Transverse colon (tissue), 3 donors: Measurements from ENCODE around the gene ACBD3.

ENCODE experiments used
- POLR2A ChIP-seq: fragments of 450-650 bp; IDR thresholded peaks from one replicate; pipeline ENCODE4 v1.6.1; 2016; ENCODE audit warnings: antibody characterized with exemption, mild to moderate bottlenecking, moderate library complexity
- TF ChIP-seq, protein P1 (sequence below), 5 experiments: fragments of 200-600 bp in 3 of 5; fragments of 450-650 bp in 2 of 5; sonication (generic) in 3 of 5; IDR thresholded peaks; 1 replicate in 2 of 5; 2 replicates in 3 of 5; pipeline ENCODE4 v1.5.1; 2016 to 2017; ENCODE audit warnings: antibody characterized with exemption in 5 of 5, inconsistent platforms in 3 of 5, mild to moderate bottlenecking in 2 of 5, moderate library complexity in 1 of 5

DNA sequence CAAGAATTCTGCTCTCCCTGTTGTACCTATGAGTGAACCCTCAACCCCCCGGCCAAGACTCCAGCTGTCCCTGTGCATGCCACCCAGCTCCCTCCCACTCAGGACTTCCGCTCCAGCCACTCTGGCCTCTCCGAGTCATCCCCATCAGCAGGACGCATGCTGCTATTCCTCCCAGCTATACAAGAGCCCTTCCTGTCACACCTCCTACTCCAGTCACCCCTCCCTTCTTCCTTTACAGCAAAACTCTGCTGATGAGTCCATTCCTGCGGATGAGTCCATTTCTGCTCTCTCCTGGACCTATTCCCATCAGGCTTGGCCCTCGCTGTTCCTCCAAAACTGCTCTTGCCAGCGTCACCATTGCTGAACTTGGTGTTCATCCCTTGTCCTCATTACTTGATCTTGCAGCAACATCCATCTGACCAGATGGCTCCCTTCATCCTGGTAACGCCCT, 81.8 kb downstream of the ACBD3 start:
- TF ChIP-seq, protein P1, sequence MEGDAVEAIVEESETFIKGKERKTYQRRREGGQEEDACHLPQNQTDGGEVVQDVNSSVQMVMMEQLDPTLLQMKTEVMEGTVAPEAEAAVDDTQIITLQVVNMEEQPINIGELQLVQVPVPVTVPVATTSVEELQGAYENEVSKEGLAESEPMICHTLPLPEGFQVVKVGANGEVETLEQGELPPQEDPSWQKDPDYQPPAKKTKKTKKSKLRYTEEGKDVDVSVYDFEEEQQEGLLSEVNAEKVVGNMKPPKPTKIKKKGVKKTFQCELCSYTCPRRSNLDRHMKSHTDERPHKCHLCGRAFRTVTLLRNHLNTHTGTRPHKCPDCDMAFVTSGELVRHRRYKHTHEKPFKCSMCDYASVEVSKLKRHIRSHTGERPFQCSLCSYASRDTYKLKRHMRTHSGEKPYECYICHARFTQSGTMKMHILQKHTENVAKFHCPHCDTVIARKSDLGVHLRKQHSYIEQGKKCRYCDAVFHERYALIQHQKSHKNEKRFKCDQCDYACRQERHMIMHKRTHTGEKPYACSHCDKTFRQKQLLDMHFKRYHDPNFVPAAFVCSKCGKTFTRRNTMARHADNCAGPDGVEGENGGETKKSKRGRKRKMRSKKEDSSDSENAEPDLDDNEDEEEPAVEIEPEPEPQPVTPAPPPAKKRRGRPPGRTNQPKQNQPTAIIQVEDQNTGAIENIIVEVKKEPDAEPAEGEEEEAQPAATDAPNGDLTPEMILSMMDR (IDR thresholded peaks at IDR 0.05), result no peak
- TF ChIP-seq POLR2A, result no peak
